ENCODE results near the gene RBMXL3. TPM values are rescaled to one million over a fixed set of nuclear protein-coding genes. Genes with fewer than 3 reads are reported as not detected.

The RBMXL3 gene
- total RNA-seq, 2 experiments from 2014 or later, result not detected

Other genes starting within 250 kb of the RBMXL3 start
- not detected for gene IL13RA2, start 171.8 kb upstream of the RBMXL3 start, total RNA-seq
- gene LRCH2, start 44.7 kb downstream of the RBMXL3 start, total RNA-seq, result not detected
- not detected for gene LUZP4, start 100.3 kb downstream of the RBMXL3 start, total RNA-seq

Data from activated CD4-positive, alpha-beta T cell treated with anti-CD3 and anti-CD28 coated beads, Interleukin-2, amount 10 ng/mL, durations not matched to agents 7 days and 5 days (primary cell).